NCI-H345 (cell line): ENCODE results near the gene STAG1.
"Not testable (repeated sequence)": the region's sequence is repeated elsewhere in the genome, so short reads cannot be mapped to it uniquely, and the experiment has no call there.

Source experiments
- DNase-seq: peaks from one replicate; lab custom pipeline; 2025; lab: John Stamatoyannopoulos, UW

Gene STAG1

DNA sequence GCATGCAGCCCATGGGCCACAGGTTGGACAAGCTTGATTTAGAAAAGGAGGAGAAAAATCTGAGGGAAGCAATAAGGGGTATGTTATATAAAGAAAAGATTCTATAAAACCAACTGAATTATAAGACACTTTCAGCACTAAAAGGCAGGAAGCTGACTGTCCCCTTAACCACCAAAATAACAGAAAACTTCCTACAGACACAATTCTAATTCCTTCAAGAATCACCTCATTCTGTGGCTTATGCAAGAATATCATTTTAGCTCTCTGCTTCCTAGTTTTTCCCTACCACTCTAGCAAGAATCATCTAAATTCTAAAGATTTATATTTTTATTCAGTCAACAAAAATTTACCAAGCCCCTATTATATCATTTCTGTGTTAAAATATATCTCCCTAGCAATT is 6.3 kb downstream of the STAG1 start:
- no peak for DNase-seq

DNA sequence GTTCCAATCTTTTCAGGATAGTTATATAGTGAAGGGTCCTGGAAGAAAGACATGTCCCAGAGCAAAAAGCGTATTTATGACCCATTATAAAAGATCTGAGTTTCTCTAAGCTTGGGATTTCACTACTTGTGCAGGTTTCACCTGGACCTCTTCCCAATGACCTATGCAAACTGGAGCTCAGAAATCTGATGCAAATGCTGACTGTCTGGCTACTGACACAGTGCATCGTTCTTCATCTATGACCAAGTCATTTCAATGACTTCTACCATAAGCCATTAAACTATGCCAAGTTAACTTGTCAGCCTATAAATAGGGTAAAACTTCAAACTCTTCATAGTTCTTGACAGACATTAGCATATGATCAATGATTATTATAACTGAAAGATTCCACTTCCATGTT is 11.1 kb downstream of the STAG1 start:
- DNase-seq, result no peak

DNA sequence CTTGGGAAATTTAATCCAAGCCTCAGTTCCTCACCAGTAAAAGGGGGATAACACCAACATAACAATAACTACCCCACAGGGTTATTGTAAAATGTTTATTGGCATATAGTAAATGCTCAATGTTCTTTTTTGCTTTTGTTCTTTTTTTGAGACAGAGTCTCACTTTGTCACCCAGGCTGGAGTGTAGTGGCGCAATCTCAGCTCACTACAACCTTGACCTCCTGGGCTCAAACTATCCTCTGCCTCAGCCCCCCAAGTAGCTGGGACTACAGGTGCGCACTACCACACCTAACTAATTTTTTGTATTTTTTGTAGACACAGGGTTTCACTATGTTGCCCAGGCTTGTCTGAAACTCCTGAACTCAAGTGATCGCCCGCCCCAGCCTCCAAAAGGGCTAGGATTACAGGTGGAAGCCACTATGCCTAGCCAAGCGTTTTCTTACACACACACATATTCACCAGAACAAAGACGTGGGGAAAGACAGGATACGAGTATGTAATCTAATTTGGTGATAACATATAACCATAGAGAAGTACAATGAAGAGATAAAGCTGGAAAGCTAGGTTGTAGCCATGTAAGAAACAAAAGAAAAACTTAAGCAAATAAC is 11.7 kb downstream of the STAG1 start:
- DNase-seq, result no peak

DNA sequence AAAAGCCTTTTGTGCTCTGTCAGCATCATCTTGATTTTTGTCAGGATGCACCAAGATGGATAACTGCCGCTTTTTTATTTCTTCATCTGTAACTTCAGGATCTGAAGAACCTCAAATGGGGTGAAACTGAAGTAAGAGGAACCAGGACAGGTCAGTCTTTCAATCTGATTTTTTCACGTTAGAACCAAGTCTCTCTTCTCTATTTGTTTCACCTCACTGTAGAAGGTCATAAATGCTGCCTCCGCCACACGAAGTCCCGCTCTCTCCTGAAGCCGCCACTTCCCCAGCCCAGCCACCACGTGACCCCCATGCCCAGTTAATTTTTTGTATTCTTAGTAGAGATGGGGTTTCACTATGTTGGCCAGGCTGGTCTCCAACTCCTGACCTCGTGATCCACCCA is 15.2 kb downstream of the STAG1 start:
- DNase-seq, result not testable (repeated sequence)

DNA sequence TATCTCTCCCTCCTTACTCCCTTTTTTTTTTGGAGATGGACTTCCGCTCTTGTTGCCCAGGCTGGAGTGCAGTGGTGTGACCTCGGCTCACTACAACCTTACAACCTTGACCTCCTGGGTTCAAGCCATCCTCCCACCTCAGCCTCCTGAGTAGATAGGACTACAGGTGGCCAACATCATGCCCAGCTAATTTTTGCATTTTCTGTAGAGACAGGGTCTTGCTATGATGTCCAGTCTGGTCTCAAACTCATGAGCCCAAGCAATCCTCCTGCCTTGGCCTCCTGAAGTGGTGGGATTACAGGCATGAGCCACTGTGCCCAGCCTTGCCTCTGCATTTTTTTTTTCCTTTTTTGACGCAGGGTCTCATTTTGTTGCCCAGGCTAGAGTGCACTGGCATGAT is 17.1 kb downstream of the STAG1 start:
- DNase-seq, result no peak

DNA sequence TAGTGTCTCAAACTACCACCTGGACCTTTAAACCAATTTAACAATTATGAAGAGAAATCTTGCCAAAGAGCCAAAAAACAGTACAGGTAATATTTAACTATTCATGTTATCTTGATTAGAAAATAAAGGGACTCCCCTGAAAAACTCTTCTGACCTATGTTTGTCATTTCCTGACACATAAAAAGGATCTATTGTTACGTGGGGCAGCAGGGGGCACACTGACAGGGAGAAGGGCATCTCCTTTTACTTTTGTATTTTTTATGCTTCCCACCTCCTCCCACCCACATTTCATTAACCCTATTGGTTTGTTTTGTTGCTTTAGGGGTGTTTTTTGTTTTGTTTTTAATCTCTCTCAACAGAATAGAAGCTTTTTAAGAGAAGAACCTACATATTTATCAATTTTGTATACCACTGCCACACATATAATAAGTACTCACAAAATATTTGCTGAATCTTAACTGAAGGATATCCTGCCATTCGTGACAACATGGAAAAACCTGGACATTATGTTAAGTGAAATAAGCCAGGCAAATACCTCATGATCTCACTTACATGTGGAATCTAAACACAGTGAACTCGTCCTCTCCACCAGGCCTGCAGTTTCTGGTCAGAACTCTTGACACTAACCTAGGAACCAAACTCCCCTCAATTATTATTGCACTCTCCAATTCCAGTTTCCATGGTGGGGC is 17.7 kb downstream of the STAG1 start:
- DNase-seq, result no peak

DNA sequence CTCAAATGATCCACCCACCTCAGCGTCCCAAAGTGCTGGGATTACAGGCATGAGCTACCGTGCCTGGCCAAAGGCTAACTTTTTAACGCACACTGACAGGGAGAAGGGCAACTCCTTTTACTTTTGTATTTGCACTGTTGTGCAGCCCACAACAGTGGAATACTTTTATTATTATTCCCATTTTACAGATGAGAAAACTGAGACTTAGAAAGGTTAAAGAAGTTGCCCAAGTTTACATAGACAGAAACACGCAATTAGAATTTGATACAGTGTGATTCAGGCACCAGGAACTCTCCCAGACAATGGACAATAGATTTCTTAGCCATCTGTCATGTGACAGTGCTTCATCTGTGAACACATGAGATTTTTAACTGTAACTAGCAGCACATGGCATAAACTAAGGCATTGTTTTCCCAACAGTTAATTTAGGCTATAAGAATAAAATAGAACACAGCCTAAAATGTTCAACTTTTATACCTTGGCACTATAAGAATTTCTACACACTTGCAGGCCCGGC is 18.8 kb downstream of the STAG1 start:
- DNase-seq, result no peak

DNA sequence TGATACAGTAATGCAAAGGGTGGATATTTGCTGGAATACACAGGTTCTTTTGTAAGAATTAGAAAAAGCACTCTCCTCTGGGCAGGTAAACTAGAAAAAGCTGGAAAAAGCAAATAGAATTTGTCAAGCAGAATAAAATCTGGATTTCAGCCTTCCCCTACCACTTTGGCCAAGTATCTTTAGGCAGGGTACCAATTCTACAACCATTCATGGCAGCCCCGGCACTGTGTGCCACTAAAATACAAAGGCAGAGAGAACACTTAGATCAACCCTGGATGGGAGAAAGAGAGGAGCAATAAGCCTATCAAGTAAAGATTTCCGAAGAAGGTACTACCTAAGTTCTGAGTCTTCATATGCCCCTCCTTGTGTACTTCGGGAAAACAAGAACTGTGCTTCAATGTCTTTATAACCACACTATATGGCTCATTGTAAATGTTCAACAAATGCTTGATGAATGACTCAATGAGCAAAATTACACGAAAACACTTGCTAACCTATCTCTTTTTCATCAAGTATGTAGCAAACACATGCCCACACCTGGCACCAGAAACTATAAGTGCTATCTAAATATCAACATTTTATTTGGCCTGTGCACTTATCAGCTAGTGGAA is 20.8 kb downstream of the STAG1 start:
- DNase-seq, result no peak

DNA sequence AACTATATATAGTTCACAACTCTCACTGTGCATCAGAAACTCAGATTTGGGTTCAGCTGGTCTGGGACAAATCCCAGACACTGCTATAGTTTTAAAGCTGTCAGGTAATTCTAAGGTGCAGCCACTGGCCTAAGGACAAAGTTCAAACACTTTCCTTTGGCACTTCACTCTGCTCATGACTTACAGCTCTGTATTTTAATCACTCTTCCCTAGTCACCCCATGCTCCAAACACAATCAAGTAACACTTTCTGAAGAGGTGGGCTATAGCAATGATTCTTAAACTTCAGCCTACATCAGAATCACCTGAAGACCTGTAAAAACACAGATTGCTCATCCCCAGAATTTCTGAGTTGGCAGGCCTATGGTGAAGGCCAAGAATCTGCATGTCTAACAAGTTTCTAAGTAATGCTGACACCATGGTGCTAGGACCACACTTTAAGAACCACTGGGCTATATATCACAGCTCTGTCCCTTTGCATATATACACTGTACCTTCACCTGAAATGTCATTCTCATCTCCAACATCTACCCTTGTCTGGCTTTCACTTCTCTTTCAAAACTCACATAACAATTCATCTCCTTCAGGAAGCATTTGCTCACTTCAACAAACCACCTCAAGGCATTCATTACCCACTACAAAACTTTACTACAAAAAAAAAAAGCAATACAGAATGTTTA is 21.4 kb downstream of the STAG1 start:
- no peak for DNase-seq

DNA sequence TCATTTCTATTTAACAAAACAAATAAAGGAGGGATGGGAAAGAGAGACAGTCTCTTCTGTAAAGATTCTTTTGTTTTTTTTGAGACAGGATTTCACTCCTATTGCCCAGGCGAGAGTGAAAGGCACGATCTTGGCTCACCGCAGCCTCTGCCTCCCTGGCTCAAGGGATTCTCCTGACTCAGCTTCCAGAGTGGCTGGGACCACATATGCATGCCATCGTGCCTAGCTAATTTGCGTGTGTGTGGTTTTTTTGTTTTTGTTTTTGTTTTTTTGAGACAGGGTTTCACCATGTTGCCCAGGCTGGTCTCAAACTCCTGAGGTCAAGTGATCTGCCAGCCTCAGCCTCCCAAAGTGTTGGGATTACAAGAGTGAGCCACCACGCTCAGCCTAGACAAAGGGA is 23.3 kb downstream of the STAG1 start:
- DNase-seq, result no peak

DNA sequence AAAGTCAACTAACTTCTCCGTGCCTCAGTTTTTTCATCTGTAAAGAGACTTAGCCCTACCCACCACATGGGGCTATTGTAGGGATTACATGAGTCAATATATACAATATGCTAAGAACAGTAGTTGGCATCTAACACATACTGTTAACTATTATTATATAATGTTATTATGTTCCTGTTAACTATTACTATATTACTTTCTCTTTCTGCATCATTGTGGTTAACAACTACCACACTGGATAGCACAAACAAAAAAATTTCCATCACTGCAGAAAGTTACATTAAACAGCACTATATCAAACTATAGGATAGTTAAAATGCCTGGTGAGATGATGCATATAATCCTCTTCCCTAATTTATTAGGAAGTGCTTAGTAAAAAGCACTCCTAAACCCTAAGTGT is 23.7 kb downstream of the STAG1 start:
- DNase-seq, result no peak

DNA sequence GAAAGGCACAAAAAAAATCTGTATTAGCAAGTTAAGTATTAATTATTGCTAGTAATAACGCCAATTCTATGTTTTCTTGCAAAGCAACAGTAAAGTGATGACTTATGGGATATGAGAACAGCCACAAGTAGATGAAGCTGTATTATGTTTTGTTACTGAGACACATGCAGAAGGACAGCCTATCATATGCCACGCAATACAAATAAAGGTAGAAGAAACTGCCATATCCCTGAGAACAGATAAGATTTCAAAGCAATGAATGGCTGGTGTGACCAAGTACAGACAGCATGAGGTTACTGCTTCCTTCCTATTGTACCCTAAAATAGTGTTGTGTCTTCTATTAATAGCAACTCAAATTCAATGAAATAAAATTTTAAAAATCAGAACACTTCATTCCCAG is 26.7 kb downstream of the STAG1 start:
- no peak for DNase-seq

DNA sequence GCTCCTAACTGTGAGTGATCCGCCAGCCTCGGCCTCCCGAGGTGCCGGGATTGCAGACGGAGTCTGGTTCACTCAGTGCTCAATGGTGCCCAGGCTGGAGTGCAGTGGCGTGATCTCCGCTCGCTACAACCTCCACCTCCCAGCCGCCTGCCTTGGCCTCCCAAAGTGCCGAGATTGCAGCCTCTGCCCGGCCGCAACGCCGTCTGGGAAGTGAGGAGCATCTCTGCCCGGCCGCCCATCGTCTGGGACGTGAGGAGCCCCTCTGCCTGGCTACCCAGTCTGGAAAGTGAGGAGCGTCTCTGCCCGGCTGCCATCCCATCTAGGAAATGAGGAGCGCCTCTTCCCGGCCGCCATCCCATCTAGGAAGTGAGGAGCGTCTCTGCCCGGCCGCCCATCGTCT is 29.3 kb downstream of the STAG1 start:
- not testable (repeated sequence) for DNase-seq

DNA sequence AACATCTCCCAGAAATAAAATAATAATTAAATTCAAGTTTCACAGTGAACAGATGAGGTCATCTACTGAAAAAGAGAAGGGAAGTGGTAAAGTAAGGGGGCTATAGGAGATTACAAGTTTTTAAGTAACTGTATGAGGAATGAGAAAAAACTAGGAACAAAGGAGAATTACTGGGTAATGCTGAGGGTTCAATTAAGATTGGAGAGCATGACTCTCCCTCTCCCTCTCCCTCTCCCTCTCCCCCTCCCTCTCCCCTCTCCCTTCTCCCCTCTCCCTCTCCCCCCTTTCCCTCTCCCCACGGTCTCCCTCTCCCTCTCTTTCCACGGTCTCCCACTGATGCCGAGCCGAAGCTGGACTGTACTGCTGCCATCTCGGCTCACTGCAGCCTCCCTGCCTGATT is 29.8 kb downstream of the STAG1 start:
- DNase-seq, result not testable (repeated sequence)

DNA sequence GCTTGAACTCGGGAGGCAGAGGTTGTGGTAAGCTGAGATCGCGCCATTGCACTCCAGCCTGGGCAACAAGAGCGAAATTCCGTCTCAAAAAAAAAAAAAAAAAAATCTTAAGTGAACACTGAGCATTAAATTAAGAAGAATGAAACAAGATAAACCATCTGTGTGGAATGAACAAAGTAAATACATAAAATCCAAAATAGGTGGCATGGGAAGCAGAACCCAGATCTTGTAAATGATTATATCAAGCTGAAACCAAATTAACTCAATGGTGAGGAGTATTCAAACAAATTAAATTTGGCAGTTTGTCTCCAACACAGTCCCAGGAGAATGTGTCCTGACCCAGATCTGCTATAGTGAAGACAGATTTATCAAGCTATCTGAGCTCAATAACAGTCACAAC is 32.1 kb downstream of the STAG1 start:
- DNase-seq, result no peak

DNA sequence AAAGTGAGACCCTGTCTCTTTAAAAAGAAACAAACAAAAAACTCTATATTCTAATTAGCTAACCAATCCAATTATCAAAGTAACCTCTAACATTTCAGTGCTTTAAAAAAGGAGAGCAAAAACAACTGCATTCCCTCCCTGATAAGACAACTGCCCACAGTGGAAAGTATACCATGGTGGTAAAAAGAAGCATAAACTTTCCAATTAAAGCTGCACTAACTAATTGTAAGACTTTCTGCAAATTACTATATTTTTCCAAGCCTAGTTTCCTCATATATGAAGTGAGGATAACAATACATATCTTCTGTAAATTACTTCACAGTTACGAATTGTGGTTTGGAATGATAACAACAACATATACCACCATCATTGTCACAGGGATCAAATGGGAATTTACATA is 35.5 kb downstream of the STAG1 start:
- no peak for DNase-seq

DNA sequence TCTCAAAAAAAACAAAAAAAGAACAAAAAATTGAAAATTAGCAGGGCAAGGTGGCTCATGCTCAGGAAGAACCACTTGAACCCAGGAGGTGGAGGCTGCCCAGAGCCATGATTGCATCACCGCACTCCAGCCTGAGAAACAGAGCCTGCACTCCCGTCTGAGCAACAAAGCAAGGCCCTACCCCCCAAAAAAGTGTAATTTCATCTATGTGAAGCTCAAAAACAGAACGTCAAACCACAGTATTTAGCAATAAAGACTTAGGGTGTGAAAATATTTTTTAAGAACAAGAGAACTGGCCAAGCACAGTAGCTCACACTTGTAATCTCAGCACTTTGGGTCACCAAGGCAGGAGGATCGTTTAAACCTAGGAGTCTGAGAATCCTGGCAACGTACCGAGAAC is 38.2 kb downstream of the STAG1 start:
- no peak for DNase-seq

DNA sequence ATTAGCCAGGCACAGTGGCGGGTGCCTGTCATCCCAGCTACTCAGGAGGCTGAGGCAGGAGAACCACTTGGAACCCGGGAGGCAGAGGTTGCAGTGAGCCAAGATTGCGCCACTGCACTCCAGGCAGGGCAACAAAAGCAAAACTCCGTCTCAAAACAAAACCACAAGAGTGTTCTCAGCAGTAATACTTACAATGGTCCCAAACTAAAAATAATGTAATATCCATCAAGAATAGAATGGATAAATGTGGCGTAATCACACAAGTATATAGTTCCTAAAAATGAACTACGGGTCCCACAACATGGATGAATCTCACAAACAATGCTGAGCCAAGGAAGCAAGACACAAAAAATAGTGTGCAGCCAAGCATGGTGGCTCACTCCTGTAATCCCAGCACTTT is 39.2 kb downstream of the STAG1 start:
- no peak for DNase-seq

DNA sequence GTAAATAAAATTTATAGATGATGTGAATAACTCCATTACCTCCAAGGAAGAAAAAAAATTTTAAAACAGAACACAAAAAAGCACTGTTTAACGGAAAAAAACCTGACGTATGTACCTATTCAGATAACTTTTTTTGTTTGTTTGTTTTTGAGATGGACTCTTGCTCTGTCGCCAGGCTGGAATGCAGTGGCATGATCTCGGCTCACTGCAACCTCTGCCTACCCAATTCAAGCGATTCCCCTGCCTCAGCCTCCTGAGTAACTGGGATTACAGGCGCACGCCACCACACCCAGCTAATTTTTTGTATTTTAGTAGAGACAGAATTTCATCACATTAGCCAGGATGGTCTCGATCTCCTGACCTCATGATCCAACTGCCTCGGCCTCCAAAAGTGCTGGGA is 40.3 kb downstream of the STAG1 start:
- DNase-seq, result not testable (repeated sequence)

DNA sequence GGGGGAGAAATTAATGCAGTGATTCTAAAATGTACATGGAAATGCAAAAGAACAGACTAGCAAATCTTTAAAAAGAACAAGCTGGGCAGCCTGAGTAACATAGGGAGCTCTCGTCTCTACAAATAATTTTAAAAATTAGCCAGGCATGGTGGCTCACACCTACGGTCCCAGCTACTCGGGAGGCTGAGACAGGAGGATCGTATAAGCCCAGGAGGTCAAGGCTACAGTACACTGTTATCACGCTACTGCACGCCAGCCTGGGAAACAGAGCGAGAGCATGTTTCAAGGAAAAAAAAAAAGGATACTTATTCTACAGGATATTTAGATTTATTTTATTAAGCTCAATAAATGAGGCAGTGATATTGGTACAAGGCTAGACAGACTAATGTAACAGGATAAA is 40.9 kb downstream of the STAG1 start:
- DNase-seq, result no peak

DNA sequence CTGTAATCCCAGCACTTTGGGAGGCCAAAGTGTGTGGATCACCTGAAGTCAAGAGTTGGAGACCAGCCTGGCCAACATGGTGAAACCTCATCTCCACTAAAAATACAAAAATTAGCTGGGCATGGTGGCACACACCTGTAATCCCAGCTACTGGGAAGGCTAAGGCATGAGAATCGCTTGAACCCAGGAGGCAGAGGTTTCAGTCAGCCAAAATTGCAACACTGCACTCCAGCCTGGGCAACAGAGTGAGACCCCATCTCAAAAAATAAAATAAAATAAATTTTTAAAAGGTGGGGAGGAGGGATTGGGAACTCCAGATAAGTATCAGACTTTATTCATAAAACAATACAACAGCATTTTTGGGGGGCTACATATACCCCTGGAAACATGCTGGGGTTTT is 42.4 kb downstream of the STAG1 start:
- DNase-seq, result not testable (repeated sequence)

DNA sequence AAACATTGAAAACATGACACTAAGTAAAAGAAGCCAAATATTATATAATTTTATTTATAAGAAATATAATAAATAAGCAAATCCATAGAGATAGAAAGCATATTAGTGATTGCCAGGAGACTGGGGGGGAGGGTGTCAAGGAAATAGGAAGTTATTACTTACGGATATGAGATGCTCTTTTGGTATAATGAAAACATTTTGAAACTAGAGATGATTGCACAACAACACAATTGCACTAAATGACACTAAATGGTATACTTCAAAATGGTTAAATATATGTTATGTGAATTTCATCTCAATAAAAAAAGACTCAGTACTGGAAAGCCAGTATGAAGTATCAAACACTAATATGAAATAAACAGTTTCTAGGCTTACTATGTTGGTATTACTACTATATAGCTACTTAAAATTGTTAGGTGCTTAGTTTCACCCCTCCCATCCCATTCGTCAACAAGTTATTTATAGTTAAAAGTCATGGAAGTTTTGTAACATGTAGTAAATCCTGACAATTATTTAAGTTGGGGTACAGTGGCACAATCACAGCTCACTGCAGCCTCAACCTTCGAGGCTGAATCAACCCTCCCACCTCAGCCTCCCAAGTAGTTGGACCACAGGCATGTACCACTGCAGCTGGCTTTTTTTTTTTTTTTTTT is 43.7 kb downstream of the STAG1 start:
- no peak for DNase-seq
